Inflammatory macrophage (primary cell): ENCODE results near the gene CORIN.

Source experiments
- DNase-seq, 2 donors: peaks; one replicate each; pipeline ENCODE4 v3.0.0-alpha.2; 2020 to 2022
- total RNA-seq, 18 experiments: gene quantifications; one replicate each; lab custom pipeline; 2026; ENCODE audit warnings: mixed read lengths in 6 of 18, inconsistent platforms in 2 of 18; lab: John Stamatoyannopoulos, UW

CORIN gene
- 0 to 0.23 (median 0.08) reads per million in 18 experiments for total RNA-seq

DNA sequence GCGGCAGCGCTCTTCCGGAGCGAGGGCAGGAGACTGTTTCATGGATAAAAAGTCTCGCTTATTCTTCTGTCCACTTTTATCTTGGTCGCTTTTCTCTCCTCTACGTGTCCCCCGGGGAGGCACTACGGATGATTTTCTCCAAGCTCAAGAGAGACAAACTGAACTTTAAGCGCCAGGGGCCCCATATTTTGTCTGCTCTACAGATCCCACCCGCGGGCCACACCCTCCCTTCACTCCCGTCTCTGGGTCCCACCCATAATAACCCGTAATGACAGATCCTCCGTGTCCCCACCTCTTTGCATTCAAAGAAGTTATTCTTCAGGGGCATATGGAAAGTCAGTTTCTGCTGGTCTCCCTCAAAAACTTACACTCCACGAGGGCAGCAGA, at the start of gene CORIN:
Gene CORIN (minus strand): TSS at position 160 of the 387 bp plus-strand sequence. CDS start 118 bp downstream, at position 42.
- no peak for DNase-seq

- DNase-seq, result no peak
These were observed 44.4 kb upstream of the CORIN start for GRCh38 chr4:47882228-47882627.

- DNase-seq, result no peak
These were observed 41.6 kb upstream of the CORIN start for GRCh38 chr4:47879458-47879857.

GRCh38 chr4:47876784-47877546, 39.1 kb upstream of the CORIN start:
- DNase-seq, result no peak

DNA sequence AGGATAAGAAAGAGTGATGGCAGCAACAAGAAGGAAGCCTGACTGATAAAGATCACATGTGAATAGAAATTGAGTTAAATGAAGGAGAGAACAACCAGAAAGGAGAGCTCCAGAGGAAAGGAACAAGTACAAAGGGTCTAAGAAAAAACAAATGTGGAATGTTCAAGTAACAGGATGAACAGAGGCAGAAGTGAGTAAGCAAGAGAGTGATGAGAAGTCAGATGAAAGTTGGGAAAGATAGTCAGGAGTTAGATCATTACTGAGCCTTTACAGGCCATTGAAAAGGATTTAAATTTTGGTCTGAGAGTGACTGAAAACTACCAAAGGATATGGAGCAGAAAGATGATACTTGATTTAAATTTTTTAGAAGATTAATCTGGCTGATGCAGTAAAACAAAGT, 38.4 kb upstream of the CORIN start:
- DNase-seq, result no peak

- no peak for DNase-seq
These were observed 36.1 kb upstream of the CORIN start for GRCh38 chr4:47873877-47874541.

DNA sequence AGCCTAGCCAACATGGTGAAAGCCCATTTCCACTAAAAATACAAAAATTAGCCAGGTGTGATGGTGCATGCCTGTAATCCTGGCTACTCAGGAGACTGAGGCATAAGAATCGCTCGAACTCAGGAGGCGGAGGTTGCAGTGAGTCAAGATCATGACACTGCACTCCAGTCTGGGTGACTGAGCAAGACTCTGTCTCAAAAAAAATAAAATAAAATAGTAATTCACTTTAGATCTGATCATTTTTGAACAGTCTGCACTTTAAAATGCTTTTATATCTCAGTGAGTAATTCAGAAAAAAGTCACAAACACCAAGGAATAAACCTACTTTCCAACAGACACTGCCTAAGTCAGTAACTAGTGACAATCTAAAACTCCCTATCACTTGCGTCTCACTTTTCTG, 25.6 kb upstream of the CORIN start:
- no peak for DNase-seq

DNA sequence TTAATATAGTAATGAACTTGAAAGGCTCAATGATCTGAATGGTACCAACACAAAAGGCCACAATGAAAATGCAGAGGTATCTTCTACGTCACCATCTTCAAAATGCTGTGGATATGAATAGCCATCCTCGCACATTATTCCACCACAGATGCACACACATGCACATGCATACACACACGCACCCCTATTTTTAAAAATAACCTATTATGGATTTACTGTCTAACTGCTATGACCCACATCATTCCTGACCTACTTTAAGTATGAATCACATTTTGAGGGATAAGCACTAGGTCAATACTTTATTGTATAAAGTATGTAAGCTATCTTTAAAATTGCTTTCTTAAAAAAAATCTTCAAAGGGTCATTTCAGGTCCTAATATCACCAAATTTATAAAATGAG, 24.4 kb upstream of the CORIN start:
- no peak for DNase-seq

DNA sequence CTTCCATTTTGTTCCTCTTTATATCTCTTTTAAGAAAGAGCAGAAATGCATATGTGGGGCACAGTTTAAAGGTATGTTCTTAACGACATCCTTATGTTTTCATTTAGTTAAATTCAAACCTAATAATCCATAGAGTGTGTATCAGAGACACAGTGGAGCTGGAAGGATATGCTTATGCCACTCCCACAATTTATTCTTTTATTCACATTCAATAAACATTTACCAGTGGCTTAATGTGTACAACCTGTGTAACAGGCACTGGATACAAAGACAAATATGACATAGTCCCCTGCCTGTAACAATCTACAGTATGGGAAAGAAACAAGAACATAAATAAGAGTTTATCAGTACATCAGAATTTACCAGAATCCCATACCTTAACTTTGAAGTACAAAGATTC, 22.4 kb upstream of the CORIN start:
- no peak for DNase-seq

DNA sequence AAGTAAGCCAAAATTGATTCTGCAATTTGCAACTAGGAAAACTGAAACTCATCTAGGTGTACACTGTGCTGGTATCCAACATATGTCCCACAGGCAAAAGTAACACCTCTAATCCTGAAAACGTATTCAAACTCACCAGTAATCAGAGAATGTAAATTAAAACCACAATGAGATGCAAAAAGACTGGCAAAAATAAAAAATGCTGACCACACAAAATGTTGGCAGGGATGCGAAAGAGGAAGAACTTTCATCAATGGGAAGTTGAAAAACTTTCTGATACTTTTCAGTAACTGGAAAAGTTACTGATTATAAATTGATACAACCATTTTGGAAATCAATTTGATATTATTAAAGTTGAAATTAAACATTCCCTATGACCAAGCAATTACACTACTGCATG, 20.1 kb upstream of the CORIN start:
- no peak for DNase-seq

GRCh38 chr4:47856713-47857112, 18.8 kb upstream of the CORIN start:
- no peak for DNase-seq

GRCh38 chr4:47855350-47855749, 17.5 kb upstream of the CORIN start:
- no peak for DNase-seq

GRCh38 chr4:47852136-47852535, 14.3 kb upstream of the CORIN start:
- peak; percentile 46 to 54 for DNase-seq

DNA sequence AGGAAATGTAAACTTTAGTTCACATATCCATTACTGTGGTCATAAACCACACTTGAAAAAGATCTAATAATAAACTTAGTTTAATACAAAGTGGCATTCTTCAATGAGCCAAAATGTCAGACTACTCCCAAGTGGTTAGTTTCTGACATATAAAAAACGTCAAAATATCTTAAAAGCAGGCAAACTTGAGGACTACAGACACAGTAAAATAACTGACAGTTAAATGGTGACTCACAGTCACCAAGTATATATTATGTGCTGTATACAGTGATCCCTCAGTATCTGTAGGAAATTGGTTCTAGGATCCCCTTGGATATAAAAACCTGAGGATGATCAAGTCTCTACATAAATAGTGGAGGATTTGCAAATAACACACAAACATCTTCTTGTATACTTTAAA, 11.6 kb upstream of the CORIN start:
- no peak for DNase-seq

DNA sequence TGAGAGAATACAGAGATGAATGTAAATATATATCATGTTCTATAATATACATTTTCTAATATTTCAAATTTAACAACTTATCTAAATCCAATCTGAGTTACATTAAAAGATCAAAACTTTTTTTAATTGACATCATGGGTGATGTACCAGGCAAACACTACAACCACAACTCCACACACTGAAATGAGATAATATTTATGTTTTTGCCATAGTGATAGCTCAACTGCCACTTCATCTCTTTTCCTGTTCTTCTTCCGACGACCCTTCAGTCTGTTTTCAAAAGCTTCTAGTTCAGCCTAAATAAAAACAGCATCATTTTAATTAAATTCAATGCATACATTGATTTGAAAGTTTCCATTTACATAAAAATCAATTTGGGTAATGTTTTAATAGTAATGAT, 10.2 kb upstream of the CORIN start:
- no peak for DNase-seq

DNA sequence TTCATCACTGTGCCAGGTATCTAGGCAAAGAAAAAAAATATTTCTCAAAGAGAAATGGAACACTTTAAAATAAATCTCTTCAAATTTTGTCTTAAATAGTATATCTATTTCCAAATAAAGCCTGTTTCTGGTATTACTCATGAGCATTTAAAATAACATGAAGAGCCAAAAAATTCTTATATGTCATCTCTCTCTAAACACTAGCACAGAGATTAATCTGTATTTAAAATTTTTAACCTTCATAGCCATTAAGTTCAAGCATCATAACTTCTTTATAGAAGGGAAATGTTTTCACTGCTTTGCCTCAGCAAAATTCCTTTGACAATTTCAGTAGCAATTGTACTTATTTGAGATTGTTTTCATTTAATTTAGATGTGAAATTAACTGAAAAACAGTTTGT, 5.1 kb upstream of the CORIN start:
- DNase-seq, result no peak

DNA sequence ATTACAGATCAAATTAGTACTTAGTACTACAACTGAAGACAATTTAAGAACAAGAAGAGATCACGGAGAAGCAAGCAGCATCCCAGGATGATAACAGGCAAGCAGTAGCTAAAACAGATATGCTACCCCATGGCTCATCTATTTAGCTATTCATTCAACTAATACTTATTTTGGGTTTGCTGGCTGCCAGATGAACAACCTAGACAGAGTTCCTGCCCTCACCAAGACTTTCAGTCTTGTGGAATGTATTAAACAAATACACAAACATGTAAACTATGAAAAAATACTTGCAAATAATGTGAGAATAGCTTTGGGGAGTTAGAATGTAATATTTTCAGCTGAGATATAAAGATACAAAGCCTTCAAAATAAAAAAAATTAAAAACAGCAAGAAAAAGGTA, 2.4 kb upstream of the CORIN start:
- DNase-seq, result no peak

DNA sequence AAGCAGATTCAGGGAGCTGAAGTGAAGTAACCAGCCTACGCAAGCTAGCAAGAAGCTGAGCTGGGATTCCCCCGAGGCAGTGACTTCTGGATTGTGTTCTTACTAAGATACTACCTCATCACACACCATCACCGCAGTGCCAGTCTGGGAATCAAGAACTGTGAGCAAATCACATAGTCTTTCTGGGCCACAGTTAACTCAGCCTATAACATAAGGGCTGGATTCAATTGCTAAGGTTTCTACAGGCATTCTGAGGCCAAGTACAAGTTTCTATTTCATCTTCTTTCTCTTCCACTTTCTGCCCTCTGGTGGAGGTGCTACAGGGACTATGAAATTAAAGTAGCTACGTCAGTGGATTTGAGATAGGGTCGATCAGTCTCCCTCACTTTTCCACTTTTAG, 1.4 kb upstream of the CORIN start:
- DNase-seq, result peak in 1 of 2 donors; percentile 59

DNA sequence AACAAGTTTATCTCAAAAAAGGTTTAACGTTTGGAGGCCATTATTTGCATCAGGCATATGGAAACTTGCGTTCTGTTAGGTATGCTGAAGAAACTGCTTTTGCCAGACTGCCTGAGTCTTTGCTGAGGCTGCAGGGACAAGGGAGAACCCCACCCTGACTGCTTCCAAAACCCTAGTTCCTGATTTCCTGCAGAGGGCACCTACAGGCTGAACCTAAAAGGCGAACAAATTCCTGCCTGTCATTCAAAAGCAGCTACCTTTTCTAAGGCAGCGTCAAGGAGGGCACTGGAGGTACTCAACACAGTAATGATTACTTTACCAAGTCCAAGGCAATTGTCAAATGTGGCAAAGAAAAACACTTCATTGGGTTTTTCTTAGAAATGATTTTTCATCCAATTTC, 578 bp upstream of the CORIN start:
- no peak for DNase-seq

DNA sequence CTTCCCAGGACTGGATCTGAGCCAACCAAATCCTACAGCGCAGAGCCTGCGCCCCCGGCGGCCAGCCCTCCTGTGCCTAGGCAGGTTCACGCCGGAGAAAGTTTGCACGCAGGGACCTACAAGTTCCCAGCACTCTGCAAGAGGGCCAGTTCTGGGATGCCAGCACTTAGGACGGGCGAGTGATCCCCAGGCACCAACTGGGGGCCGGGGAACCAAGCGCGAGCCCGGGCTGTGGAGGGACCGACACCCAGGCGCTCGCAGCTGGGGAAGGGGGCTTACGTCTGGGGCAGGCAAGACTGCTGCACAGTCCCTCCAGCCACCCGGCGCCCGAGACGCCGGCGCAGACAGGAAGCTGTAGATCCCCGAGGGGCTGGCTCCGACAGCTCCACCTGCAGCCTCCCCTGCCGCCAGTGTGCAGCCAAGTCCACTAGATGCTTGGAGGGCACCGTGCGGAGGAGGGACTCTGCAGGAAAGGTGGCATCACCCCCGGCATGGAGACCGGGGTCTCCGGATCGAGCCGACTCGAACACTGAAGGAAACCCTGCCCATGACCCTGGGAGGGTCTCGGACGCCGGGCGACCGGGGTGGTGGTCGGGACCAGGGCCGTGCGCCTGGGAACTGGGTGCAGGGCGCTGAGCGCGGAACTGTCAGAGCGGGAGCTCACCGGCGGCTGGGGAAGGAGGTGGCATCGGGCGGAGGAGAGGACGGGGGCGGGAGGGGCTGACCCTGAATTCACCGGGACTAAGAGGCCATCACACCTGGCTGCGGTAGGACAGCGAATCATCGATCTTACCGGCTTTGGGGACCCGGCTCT, 566 bp downstream of the CORIN start:
- DNase-seq, result peak in 1 of 2 donors; percentile 2

GRCh38 chr4:47836641-47837093, 1.2 kb downstream of the CORIN start:
- peak; percentile 34 to 63 for DNase-seq

- peak in 1 of 2 donors; percentile 23 for DNase-seq
These were observed 2.4 kb downstream of the CORIN start for GRCh38 chr4:47835494-47835893.

DNA sequence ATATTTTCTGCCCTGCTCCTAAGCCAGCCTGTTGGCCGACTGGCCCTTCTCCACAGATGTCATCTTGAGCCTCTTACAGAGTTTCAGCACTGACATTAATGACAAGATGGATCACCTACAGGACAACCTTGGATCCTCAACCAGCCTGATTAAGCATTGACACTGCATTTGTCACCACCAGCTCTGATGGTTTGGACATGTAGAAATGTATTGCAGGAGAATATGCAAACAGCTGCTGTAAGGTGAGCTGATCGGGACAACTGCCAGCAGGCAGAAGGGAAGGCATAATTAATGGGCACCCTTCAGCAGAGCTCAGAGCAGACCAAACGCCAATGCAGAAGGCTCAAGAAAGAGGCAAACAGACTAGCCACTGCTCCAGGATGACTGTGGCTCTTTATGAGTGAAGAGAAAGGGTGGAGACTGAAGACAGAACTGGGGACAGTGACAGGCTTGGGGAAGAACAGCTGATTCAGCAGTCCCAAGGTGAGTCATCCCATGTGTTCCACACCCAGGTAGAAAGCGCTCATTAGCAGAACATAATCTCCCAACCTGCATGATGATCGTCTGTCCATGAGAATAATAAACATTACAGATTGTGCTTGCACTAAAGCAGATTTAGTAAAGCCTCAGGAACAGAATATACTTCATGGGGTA, 6.7 kb downstream of the CORIN start:
- DNase-seq, result no peak
